Peyer's patch (tissue), 4 donors: ENCODE measurements around the gene ENTPD1.

Experiments
- CTCF ChIP-seq, 6 experiments: fragments of 450-650 bp in 4 of 6; fragments of 200-600 bp in 2 of 6; sonication (generic) in 1 of 6; IDR thresholded peaks; one replicate each; pipeline ENCODE4 v1.5.1; 2017 to 2019; ENCODE audit warnings: antibody characterized with exemption in 6 of 6, mild to moderate bottlenecking in 3 of 6, moderate library complexity in 1 of 6
- POLR2A ChIP-seq, 2 donors: fragments of 450-650 bp; IDR thresholded peaks; one replicate each; pipeline ENCODE4 v1.5.1; 2017; ENCODE audit warnings: antibody characterized with exemption in 2 of 2, mild to moderate bottlenecking in 2 of 2, moderate library complexity in 2 of 2

GRCh38 chr10:95881316-95881715, 125.4 kb downstream of the ENTPD1 start:
- TF ChIP-seq POLR2A (IDR thresholded peaks at IDR 0.05) (no peak), CTCF (IDR thresholded peaks at IDR 0.05) (no peak)
